WERI-Rb-1 (cell line): ENCODE measurements around the gene CYP2F1.

Source experiments
- DNase-seq: peaks from one replicate; pipeline ENCODE4 v3.0.0-alpha.2; 2020
- H3K27ac ChIP-seq: fragments of 250-450 bp; sonication (Bioruptor Pico); 2 replicates; pipeline ENCODE4 v1.5.1; 2020; ENCODE audit warnings: mild to moderate bottlenecking, moderate library complexity
- H3K27me3 ChIP-seq: fragments of 250-450 bp; sonication (Bioruptor Pico); 2 replicates; pipeline ENCODE4 v1.5.1; 2021; ENCODE audit warnings: mild to moderate bottlenecking, low read depth, moderate library complexity; ENCODE audit not compliant: insufficient read depth, severe bottlenecking
- H3K36me3 ChIP-seq: fragments of 250-450 bp; sonication (Bioruptor Pico); 2 replicates; pipeline ENCODE4 v1.5.1; 2020; ENCODE audit warnings: mild to moderate bottlenecking, moderate library complexity
- H3K4me3 ChIP-seq: 2 replicates; pipeline ENCODE4 v1.5.1; 2011; ENCODE audit warnings: low read depth, mild to moderate bottlenecking, control low read depth, low read length
- H3K9me3 ChIP-seq: fragments of 250-450 bp; sonication (Bioruptor Pico); 2 replicates; pipeline ENCODE4 v1.5.1; 2021; ENCODE audit warnings: mild to moderate bottlenecking, moderate library complexity; ENCODE audit not compliant: severe bottlenecking
- CTCF ChIP-seq: IDR thresholded peaks from 2 replicates; pipeline ENCODE4 v1.5.1; 2011; ENCODE audit warnings: low read depth, mild to moderate bottlenecking, control low read depth, inconsistent platforms, low read length

CYP2F1 gene

GRCh38 chr19:41154060-41154459, 39.8 kb downstream of the CYP2F1 start:
- no peak for DNase-seq
- TF ChIP-seq CTCF: no peak
- Histone ChIP-seq H3K9me3 (no peaks in the 10 kb centered on the region), H3K27ac (no peak overlapping the region), H3K36me3 (no peaks in the 10 kb centered on the region), H3K27me3 (no peaks in the 10 kb centered on the region), H3K4me3 (no peak overlapping the region)

- Histone ChIP-seq H3K9me3 (no peaks in the 10 kb centered on the region), H3K27me3 (no peaks in the 10 kb centered on the region), H3K36me3 (no peaks in the 10 kb centered on the region), H3K27ac (no peak overlapping the region), H3K4me3 (no peak overlapping the region)
- no peak for TF ChIP-seq CTCF
- DNase-seq: no peak
These were observed 42.0 kb downstream of the CYP2F1 start for GRCh38 chr19:41156207-41156606.

GRCh38 chr19:41159881-41160280, 45.6 kb downstream of the CYP2F1 start:
- no peaks in the 10 kb centered on the region for H3K27me3 ChIP-seq
- no peak for DNase-seq
- H3K4me3 ChIP-seq: no peak overlapping the region
- H3K27ac ChIP-seq: no peak overlapping the region
- H3K9me3 ChIP-seq: no peaks in the 10 kb centered on the region
- H3K36me3 ChIP-seq: no peaks in the 10 kb centered on the region
- no peak for TF ChIP-seq CTCF

GRCh38 chr19:41161903-41162302, 47.7 kb downstream of the CYP2F1 start:
- Histone ChIP-seq H3K27ac (no peak overlapping the region), H3K27me3 (no peaks in the 10 kb centered on the region), H3K9me3 (no peaks in the 10 kb centered on the region), H3K4me3 (no peak overlapping the region), H3K36me3 (no peaks in the 10 kb centered on the region)
- peak; percentile 13 for DNase-seq
- no peak for TF ChIP-seq CTCF

- H3K27me3 ChIP-seq: no peaks in the 10 kb centered on the region
- H3K9me3 ChIP-seq: no peaks in the 10 kb centered on the region
- no peak overlapping the region for H3K27ac ChIP-seq
- H3K36me3 ChIP-seq: no peaks in the 10 kb centered on the region
- no peak for TF ChIP-seq CTCF
- no peak for DNase-seq
- H3K4me3 ChIP-seq: no peak overlapping the region
These were observed 52.9 kb downstream of the CYP2F1 start for GRCh38 chr19:41166944-41167804.
